Fibroblast of villous mesenchyme (primary cell): ENCODE data around the gene ASAP3. TPM values are rescaled to one million over a fixed set of nuclear protein-coding genes. Genes with fewer than 3 reads are reported as not detected.

Experiments
- DNase-seq: peaks from one replicate; pipeline ENCODE4 v3.0.0-alpha.2; 2010; ENCODE audit warnings: low read depth
- H3K4me3 ChIP-seq: 2 replicates; pipeline ENCODE4 v1.5.1; 2011; ENCODE audit warnings: low read depth, mild to moderate bottlenecking, low read length
- CTCF ChIP-seq: IDR thresholded peaks from 2 replicates; pipeline ENCODE4 v1.5.1; 2012; ENCODE audit warnings: low read depth, mild to moderate bottlenecking, low read length; ENCODE audit not compliant: insufficient read depth
- total RNA-seq: library from RNA; depleted of rRNA; stranded (reverse); fragments of >200 nt; gene quantifications from 2 replicates; pipeline ENCODE4 v1.2.3, GENCODE V29; 2012

ASAP3 gene
- total RNA-seq, 1 donor = 35.0 TPM

GRCh38 chr1:23529146-23530086 is 45.4 kb upstream of the ASAP3 start:
- no peak for TF ChIP-seq CTCF
- H3K4me3 ChIP-seq = peak overlapping the region; percentile 65

GRCh38 chr1:23528250-23528978 is 44.4 kb upstream of the ASAP3 start:
- TF ChIP-seq CTCF = no peak
- DNase-seq = peak; percentile 86
- no peak overlapping the region for H3K4me3 ChIP-seq

More at GRCh38 chr1:23529146-23530086, 45.4 kb upstream of the ASAP3 start:
- no peak for DNase-seq

DNA sequence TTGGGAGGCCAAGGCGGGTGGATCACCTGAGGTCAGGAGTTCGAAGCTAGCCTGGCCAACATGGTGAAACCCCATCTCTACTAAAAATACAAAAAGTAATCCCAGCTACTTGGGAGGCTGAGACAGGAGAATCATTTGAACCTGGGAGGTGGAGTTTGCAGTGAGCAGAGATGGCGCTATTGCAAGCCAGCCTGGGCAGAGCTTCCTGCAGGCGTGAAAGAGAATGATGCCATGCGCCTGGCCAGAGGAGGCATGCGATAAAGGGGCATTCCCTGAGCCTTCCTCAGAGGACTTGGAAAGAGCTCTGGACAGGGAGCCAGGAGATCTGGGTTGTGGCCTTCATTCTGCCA is 43.9 kb upstream of the ASAP3 start:
- TF ChIP-seq CTCF = no peak

GRCh38 chr1:23527366-23527765 is 43.4 kb upstream of the ASAP3 start:
- no peak for DNase-seq
- H3K4me3 ChIP-seq = no peak overlapping the region
- no peak for TF ChIP-seq CTCF

More for the DNA sequence above, 43.9 kb upstream of the ASAP3 start:
- DNase-seq = no peak
- no peak overlapping the region for H3K4me3 ChIP-seq

- no peak for TF ChIP-seq CTCF
- DNase-seq = no peak
- H3K4me3 ChIP-seq = no peak overlapping the region
Measured at GRCh38 chr1:23526329-23527041, 42.5 kb upstream of the ASAP3 start.

DNA sequence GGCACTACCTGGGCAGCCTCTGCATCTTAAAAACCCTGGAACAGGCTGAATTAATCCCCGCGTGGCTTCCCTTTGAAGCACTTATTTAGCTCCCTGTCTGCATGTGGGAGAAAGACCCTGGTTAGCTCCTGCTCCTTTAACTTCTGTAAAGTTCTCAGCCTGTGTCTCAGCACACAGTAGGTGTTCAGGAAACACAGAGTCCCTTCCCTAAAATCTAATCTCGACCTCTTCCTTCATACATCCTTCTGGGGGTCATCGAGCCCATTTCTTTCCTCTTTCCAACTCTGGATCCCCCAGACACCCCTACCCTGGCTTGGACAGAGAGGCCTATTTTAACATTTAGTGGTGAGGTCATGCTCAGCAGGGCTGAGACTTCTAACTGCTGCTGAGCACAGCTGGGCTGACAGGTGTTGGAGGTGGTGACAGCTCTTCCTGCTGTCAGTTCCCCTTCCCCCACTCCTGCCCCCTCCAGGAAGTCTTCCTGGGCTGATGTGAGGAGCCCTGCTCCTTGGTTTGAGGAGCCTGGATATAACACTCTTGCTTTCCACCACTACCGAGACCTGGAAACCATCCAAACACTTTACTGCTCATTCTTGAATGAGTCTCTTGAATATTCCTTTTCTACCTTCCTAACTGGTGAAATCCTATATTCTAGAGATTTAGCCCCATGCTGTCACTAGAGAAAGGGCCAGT is 41.7 kb upstream of the ASAP3 start:
- TF ChIP-seq CTCF = no peak
- H3K4me3 ChIP-seq = no peak overlapping the region
- DNase-seq = no peak
